HCT116 (cell line): ENCODE data around the gene FAM83F. TPM values are rescaled to one million over a fixed set of nuclear protein-coding genes. Genes with fewer than 3 reads are reported as not detected.

Experiments used
- ATAC-seq: fragments of 200-7000 bp; cut with Tn5 transposase; 2 replicates; pipeline ENCODE4 v1.9.1; 2020; ENCODE audit warnings: mild to moderate bottlenecking, moderate library complexity
- BruUV-seq: library from RNA; stranded (reverse); fragments of 400-500 nt; replicated peaks from 2 replicates; lab custom pipeline; 2021; lab: Mats Ljungman, UMichigan
- CTCF ChIA-PET: fragments of 300-600 bp; sonication (Branson Sonifier 250); formaldehyde crosslinking; loops from one replicate; lab custom pipeline; 2021; ENCODE audit warnings: antibody characterized with exemption; lab: Charles Lee
- POLR2A ChIA-PET: fragments of 300-600, 350-600 bp; sonication (Branson Sonifier 250); formaldehyde crosslinking; loops from one replicate; lab custom pipeline; 2021; ENCODE audit warnings: antibody characterized with exemption; lab: Charles Lee
- RAD21 ChIA-PET, 2 experiments: fragments of 300-600 bp; sonication (Branson Sonifier 250); formaldehyde crosslinking; loops; one replicate each; lab custom pipeline; 2023; ENCODE audit warnings: low total read pairs in 2 of 2; ENCODE audit not compliant: uncharacterized antibody in 2 of 2, unreplicated experiment in 2 of 2, low non-redundant PET in 1 of 2; lab: Charles Lee
- DNase-seq: peaks from one replicate; pipeline ENCODE4 v3.0.0-alpha.2; 2010; ENCODE audit warnings: low read depth, low spot score
- H2AFZ ChIP-seq: fragments of 200-600 bp; shearing (Covaris generic), sonication (generic); 2 replicates; pipeline ENCODE4 v1.6.1; 2017; ENCODE audit warnings: low read depth, mixed run types, mixed read lengths, antibody characterized with exemption, low read length; ENCODE audit not compliant: poor library complexity, severe bottlenecking
- H3K27ac ChIP-seq: 2 replicates; pipeline ENCODE4 v1.5.1; 2012; ENCODE audit warnings: low read depth, low read length
- H3K27me3 ChIP-seq: fragments of 200-600 bp; sonication (generic); 2 replicates; pipeline ENCODE4 v1.6.1; 2016; ENCODE audit warnings: mixed run types, low read length, mixed read lengths; ENCODE audit not compliant: insufficient read depth
- H3K36me3 ChIP-seq, 2 experiments: fragments of 200-500 bp in 1 of 2; fragments of 200-600 bp in 1 of 2; sonication (Bioruptor generic) in 1 of 2; sonication (generic) in 1 of 2; 2 replicates each; pipeline versions ENCODE4 v1.5.1 to v1.6.1; 2014 to 2016; ENCODE audit warnings: low read length in 2 of 2, inconsistent platforms in 1 of 2, mixed read lengths in 1 of 2, mixed run types in 1 of 2; ENCODE audit not compliant: insufficient read depth in 2 of 2, control insufficient read depth in 1 of 2
- H3K4me1 ChIP-seq, 2 experiments: fragments of 200-600 bp in 1 of 2; sonication (generic) in 1 of 2; 2 replicates each; pipeline versions ENCODE4 v1.5.1 to v1.6.1; 2012 to 2017; ENCODE audit warnings: low read length in 2 of 2, inconsistent platforms in 1 of 2, mild to moderate bottlenecking in 1 of 2, mixed read lengths in 1 of 2, mixed run types in 1 of 2, moderate library complexity in 1 of 2; ENCODE audit not compliant: insufficient read depth in 2 of 2, control insufficient read depth in 1 of 2
- H3K4me2 ChIP-seq: fragments of 200-600 bp; sonication (generic); 2 replicates; pipeline ENCODE4 v1.6.1; 2017; ENCODE audit warnings: mixed run types, low read length, mixed read lengths
- H3K4me3 ChIP-seq, 2 experiments: fragments of 200-600 bp in 1 of 2; sonication (generic) in 1 of 2; replicated peaks in 1 of 2; 2 replicates each; pipeline ENCODE4 v1.5.1; 2011 to 2016; ENCODE audit warnings: low read length in 2 of 2, control low read depth in 1 of 2, low read depth in 1 of 2, mild to moderate bottlenecking in 1 of 2, mixed read lengths in 1 of 2, mixed run types in 1 of 2
- H3K79me2 ChIP-seq: fragments of 200-600 bp; sonication (generic); 2 replicates; pipeline ENCODE4 v1.6.1; 2017; ENCODE audit warnings: mild to moderate bottlenecking, mixed run types, low read length, moderate library complexity, mixed read lengths; ENCODE audit not compliant: insufficient read depth
- H3K9ac ChIP-seq: fragments of 200-600 bp; sonication (generic); 2 replicates; pipeline ENCODE4 v1.6.1; 2016; ENCODE audit warnings: low read length, mixed read lengths
- H3K9me2 ChIP-seq: fragments of 200-600 bp; sonication (generic), shearing (Covaris generic); 2 replicates; pipeline ENCODE4 v1.6.1; 2017; ENCODE audit warnings: mixed run types, mild to moderate bottlenecking, moderate library complexity; ENCODE audit not compliant: insufficient read depth
- H3K9me3 ChIP-seq, 2 experiments: fragments of 200-500 bp in 1 of 2; fragments of 200-600 bp in 1 of 2; sonication (Bioruptor generic) in 1 of 2; sonication (generic) in 1 of 2; 2 replicates each; pipeline ENCODE4 v1.6.1; 2014 to 2017; ENCODE audit warnings: low read length in 2 of 2, mixed read lengths in 2 of 2, inconsistent platforms in 1 of 2, low read depth in 1 of 2, mild to moderate bottlenecking in 1 of 2, mixed run types in 1 of 2, moderate library complexity in 1 of 2; ENCODE audit not compliant: control insufficient read depth in 1 of 2, insufficient read depth in 1 of 2
- H4K20me1 ChIP-seq: fragments of 200-600 bp; sonication (generic), shearing (Covaris generic); 2 replicates; pipeline ENCODE4 v1.6.1; 2017; ENCODE audit warnings: mixed run types, mild to moderate bottlenecking, moderate library complexity; ENCODE audit not compliant: insufficient read depth
- CEBPB ChIP-seq: IDR thresholded peaks from 2 replicates; pipeline ENCODE4 v1.6.1; 2012; ENCODE audit warnings: low read depth
- EGR1 ChIP-seq: IDR thresholded peaks from 2 replicates; pipeline ENCODE4 v1.6.1; 2012; ENCODE audit warnings: low read depth
- EZH2 ChIP-seq: fragments of 200-600 bp; sonication (generic); IDR thresholded peaks from 2 replicates; pipeline ENCODE4 v1.6.1; 2017; ENCODE audit warnings: antibody characterized with exemption, mixed run types
- EZH2phosphoT487 ChIP-seq: fragments of 200-600 bp; IDR thresholded peaks from 2 replicates; pipeline ENCODE4 v1.6.1; 2018; ENCODE audit warnings: antibody characterized with exemption, borderline replicate concordance
- FOSL1 ChIP-seq: IDR thresholded peaks from 2 replicates; pipeline ENCODE4 v1.6.1; 2012; ENCODE audit warnings: low read depth
- SIN3A ChIP-seq: IDR thresholded peaks from 2 replicates; pipeline ENCODE4 v1.6.1; 2012; ENCODE audit warnings: low read depth
- SP1 ChIP-seq: IDR thresholded peaks from 2 replicates; pipeline ENCODE4 v1.6.1; 2012; ENCODE audit warnings: low read depth
- SRF ChIP-seq: IDR thresholded peaks from 2 replicates; pipeline ENCODE4 v1.6.1; 2012; ENCODE audit warnings: low read depth
- ZFX ChIP-seq: fragments of 450-650 bp; IDR thresholded peaks from 2 replicates; pipeline ENCODE4 v1.6.1; 2017
- intact Hi-C: fragments of 100-400 bp; cut with micrococcal nuclease; formaldehyde crosslinking; loops from 2 replicates; pipeline ENCODE4 v1.10.0; 2022
- total RNA-seq: library from RNA; stranded (reverse); gene quantifications from one replicate; pipeline ENCODE4 v1.2.1, GENCODE V29; 2021; ENCODE audit not compliant: unreplicated experiment
- TF ChIP-seq, protein P1 (sequence below): IDR thresholded peaks from 2 replicates; pipeline ENCODE4 v1.6.1; 2012
- TF ChIP-seq, protein P2 (sequence below): IDR thresholded peaks from 2 replicates; pipeline ENCODE4 v1.6.1; 2011; ENCODE audit warnings: mild to moderate bottlenecking, low read length, moderate library complexity; ENCODE audit not compliant: insufficient replicate concordance; ENCODE audit errors: extremely low read depth

Gene FAM83F
- total RNA-seq, 1 experiment from 2014 or later = 24.5 TPM

DNA sequence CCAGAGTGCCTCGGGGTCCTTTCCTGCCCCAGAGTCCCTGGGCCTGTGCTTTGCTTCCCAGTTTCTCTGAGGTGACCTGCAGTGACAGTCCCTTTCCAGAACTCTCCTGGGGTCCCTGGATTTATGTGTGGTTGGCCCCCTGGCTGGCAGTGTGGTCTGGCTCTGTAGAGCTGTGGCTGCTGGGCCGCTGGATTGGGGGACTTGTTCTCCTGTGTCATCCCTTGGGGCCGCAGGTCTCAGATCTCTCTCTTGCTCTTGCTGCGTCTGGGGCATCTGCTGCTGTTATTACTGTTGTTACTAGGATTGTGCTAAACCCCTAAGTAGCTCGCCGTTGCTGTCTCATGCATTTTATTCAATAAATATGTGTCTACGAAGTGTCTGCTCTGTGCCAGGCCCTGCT is 31.9 kb downstream of the FAM83F start:
- no peak for ATAC-seq
- no peak overlapping the region for H2AFZ ChIP-seq
- H3K9ac ChIP-seq = no peak overlapping the region
- no peaks in the 10 kb centered on the region for H3K79me2 ChIP-seq
- intact Hi-C loops = no loop called here
- no TSS peak for BruUV-seq
- H3K27me3 ChIP-seq = no peaks in the 10 kb centered on the region
- H3K4me2 ChIP-seq = no peak overlapping the region
- H4K20me1 ChIP-seq = no peaks in the 10 kb centered on the region
- TF ChIP-seq EZH2phosphoT487 (no peak), SRF (no peak), FOSL1 (no peak), EZH2 (no peak), ZFX (no peak), SP1 (no peak), EGR1 (no peak), CEBPB (no peak), SIN3A (no peak)
- TF ChIP-seq, protein P1, sequence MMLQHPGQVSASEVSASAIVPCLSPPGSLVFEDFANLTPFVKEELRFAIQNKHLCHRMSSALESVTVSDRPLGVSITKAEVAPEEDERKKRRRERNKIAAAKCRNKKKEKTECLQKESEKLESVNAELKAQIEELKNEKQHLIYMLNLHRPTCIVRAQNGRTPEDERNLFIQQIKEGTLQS = no peak
- TF ChIP-seq, protein P2, sequence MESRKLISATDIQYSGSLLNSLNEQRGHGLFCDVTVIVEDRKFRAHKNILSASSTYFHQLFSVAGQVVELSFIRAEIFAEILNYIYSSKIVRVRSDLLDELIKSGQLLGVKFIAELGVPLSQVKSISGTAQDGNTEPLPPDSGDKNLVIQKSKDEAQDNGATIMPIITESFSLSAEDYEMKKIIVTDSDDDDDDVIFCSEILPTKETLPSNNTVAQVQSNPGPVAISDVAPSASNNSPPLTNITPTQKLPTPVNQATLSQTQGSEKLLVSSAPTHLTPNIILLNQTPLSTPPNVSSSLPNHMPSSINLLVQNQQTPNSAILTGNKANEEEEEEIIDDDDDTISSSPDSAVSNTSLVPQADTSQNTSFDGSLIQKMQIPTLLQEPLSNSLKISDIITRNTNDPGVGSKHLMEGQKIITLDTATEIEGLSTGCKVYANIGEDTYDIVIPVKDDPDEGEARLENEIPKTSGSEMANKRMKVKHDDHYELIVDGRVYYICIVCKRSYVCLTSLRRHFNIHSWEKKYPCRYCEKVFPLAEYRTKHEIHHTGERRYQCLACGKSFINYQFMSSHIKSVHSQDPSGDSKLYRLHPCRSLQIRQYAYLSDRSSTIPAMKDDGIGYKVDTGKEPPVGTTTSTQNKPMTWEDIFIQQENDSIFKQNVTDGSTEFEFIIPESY = no peak
- no peak overlapping the region for H3K27ac ChIP-seq
- H3K36me3 ChIP-seq = peaks cover 0 to 3% of the 10 kb centered on the region in 2 experiments; a peak in 2 of 4 replicates
- H3K9me2 ChIP-seq = no peaks in the 10 kb centered on the region
- H3K9me3 ChIP-seq = no peaks in the 10 kb centered on the region
- no peak for DNase-seq
- no peak overlapping the region for H3K4me3 ChIP-seq
- ChIA-PET POLR2A (no interaction called here), CTCF (no interaction called here), RAD21 (no interaction called here)
- no peaks in the 10 kb centered on the region for H3K4me1 ChIP-seq
